ENCODE measurements around the gene ADIRF.
"Not testable (repeated sequence)": the region's sequence is repeated elsewhere in the genome, so short reads cannot be mapped to it uniquely, and the experiment has no call there.

ADIRF gene

DNA sequence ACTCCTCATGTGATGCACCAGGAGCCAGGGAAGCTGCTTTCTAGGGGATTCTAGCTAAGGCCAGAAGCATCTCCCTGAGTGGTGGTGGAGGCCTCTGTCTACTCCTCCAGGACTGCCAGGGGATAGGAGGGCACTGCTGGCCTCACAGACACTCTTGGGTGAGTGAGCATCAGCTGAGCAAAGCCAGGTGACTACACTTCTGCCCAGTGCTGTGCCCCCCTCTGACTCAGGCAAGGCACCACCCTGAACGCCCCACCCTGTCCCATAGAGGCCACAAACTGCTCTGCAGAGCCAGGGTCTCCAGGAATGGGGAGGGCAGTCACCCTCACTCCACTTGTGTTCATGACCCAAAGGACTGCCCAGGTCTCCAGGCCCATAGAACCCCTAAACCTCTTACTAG lies 51.2 kb downstream of the ADIRF start:
- not testable (repeated sequence) for H3K36me3 Mint-ChIP-seq (ENCODE audit: low read depth); H3K4me3 Mint-ChIP-seq; H3K9me3 Mint-ChIP-seq; H3K27ac Mint-ChIP-seq; H3K4me1 Mint-ChIP-seq; H3K27me3 Mint-ChIP-seq (ENCODE audit: low read depth)

DNA sequence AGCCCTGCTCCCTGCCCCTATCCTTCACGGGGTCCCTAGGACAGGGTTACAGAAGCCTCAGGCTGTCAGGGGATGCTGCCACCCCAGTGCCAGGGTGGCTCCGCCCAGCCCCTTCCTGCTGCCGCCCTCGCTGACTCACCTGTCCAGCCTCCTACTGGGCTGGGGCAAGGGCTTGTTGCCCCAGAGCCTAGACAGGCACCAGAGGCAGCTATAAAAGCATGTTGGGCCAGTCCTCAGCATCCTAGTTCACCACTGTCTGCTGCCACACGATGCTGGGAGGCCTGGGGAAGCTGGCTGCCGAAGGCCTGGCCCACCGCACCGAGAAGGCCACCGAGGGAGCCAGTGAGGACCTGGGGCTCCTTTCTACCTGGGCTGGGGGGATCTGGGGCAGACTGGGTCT lies 51.8 kb downstream of the ADIRF start, which contains the start of gene FAM25A:
TSS of gene FAM25A (plus strand) at position 239 of the 400 bp plus-strand sequence. CDS start at position 270, 31 bp downstream.
- not testable (repeated sequence) for H3K9me3 Mint-ChIP-seq; H3K27me3 Mint-ChIP-seq (ENCODE audit: low read depth); H3K27ac Mint-ChIP-seq; H3K36me3 Mint-ChIP-seq (ENCODE audit: low read depth); H3K4me1 Mint-ChIP-seq; H3K4me3 Mint-ChIP-seq

Data from nephron (organoid).